Measurements from ENCODE around the gene RBMS3.

The RBMS3 gene

DNA sequence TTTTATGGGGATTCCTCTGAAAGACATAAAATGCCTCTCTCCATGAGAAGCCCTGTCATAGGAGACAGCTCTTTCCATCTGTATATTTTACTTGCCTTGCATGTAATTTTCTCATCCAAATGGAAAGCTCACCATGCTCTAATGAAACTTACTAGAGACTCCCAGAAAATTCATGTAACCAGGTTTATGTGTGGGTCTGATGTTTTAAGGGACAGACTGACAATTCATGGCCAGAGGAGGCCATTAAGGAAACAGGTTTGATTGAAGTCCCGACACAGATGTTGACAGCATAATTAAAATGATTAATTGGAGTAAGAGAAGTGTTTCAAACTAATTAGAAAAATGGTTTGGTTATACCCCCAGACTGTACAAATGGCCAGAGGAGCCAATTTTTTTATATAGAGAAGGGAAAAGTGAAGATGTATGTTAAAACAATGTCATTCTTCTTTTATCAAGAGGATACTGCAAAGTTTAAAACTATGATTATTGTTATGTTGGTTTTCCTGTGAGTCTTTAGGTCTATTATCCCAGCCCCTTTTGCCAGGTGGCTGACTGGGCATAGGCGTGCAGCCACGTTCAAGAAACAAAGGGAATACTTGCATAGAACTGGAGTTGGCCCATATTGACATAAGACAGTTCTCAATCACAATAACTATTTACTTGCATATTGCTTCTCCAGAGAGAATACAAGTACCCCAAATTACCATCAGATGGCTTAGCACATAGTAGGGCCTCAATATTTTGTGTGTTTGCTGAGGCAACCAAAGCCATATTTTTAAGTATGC, 64.8 kb downstream of the RBMS3 start:
- no peak for DNase-seq

DNA sequence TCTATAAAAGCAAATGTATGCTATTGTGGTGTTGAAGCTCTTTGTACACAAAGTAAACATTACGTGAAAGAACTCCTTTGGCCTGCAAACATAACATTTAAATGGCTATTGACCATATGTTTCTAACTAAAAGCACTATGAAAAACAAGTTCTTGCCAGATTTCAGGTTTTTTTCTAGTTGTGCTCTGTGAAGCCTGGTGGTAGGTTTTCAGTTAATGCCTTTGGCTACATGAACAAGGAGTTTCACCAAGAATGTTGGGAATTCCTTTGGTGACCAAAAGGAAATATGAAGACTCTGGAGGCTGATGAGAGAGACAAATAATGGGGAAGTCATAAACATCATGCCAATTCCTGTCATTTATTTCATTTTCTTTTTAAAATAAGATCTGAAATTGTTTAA, 66.0 kb downstream of the RBMS3 start:
- DNase-seq = no peak

DNA sequence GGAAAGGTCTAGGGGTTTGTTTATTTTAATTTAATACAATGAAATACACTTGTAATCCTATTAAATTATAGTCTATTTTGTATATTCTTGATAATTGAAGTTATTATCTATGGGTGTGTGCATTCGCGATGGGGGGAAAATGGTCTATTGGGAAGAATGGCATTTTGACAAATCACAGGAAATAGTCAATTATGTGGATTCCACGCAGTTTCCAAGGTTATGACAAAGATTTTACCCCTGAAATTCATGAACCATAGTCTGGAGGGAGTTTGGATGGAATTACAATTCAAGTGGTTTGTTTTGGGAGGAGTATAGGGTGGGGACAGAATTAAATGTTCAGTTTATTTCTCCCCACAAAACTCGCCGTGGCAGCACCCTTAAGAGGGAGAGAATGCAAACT, 66.5 kb downstream of the RBMS3 start:
- no peak for DNase-seq

DNA sequence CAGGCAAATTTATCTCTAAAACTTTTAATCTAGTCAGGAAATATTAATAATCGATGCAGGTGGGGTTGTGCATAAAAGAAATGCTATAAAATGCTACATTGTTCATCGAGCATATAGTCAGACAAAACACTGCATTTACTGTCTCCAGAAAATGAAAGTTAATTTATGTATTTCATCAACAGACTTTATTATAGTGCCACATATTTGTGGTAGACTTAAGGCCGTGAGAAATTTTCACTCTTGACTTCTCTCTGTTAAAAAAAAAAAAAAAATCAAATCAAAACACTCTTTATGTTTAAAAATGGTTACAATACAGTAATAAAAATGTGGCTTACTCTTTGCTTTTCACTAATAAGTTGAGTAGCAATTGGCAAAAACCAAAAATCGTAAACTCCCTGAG, 67.4 kb downstream of the RBMS3 start:
- no peak for DNase-seq

GRCh38 chr3:29349049-29349448, 68.2 kb downstream of the RBMS3 start:
- DNase-seq = no peak

DNA sequence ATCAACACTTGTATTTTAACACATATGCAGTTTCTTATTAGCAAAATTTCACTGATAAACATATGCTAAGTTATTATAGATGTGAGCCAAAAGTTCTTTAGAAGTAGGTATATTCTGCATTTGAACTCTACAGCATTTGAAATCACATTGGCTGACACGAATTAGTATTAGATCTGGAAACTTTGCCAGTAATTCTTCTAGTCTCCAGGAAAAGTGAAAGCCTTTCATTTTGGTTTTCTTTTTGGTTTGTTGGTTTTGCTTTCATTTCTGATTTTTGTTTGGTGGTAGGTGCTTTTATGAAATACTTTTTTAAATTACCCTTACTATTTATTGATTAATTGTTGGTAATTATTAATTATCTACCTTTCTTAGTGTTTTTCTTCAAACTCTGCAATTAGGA, 72.9 kb downstream of the RBMS3 start:
- no peak for DNase-seq

DNA sequence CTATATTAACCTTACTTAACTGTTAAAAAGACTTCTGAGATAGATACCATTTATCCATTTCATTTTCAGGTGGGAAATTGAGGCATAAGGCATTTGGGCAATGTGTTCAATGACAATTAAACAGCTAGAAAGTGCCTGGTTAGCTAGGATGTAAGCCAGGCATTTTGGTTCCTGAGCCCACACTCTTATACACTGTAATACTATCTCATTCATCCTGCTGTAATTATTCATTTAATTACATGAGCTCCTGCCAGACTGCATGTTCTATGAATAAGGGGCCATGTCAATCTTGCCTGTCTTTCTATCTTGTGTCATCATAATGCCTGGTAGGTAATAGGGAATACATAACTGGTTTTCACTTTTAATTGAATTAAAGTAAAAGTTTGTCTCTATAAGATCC, 74.0 kb downstream of the RBMS3 start:
- DNase-seq = no peak

DNA sequence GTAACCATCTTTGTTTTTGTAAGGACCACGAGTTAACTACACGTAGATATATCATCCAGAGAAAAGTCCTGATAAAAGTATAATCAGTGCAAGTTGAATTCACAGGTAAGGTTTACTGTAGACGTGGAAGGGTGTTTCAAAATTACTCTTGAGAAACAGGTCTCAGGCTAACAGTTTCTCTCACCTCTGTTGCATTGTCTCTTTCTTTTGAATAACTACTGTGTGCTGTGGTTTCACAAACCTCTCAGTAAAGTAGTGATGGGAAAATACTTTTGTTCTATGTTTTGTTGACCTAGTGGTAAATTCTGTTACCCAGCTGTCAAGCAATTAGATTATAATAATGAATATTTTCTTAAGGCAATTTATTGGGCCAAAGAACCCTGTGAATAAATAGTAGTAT, 75.2 kb downstream of the RBMS3 start:
- DNase-seq = no peak

GRCh38 chr3:29360289-29360688, 79.4 kb downstream of the RBMS3 start:
- peak; percentile 6 for DNase-seq

DNA sequence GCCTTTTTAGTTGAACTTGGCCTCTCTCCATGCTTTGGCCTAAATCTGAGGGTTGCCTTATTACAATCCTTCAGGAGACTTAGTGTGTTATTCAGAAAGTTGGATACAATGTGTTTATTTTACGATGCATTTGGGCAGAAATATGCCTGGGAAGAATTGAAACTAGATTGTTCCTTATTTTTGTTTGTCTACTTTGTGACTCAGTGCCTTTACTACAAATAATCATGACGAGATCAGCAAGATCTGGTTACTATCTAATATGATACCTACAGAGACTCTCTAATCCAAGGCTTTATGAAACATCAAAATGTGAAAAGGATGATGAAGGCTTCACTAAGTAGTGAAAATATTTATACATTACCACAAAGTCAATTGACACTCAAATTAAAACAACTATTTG, 82.2 kb downstream of the RBMS3 start:
- DNase-seq = no peak

DNA sequence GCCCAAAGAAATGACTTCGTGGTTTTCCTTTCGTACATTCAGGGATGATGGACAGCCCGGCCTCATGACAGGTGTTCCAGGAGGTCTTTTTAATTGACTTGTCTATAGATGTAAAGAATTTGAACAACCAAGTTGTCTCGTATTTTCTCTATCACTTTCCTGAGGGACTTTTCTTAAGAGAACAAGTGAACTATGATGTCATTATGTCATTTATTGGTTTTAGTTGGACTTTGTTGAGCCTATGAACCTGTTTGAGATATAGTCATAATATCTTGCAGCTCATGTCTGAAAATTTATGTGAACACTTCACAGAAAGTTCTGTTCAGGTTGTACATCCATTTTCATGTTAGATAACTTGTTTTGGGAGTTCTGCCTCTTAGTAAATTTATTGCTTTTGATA, 89.2 kb downstream of the RBMS3 start:
- no peak for DNase-seq

DNA sequence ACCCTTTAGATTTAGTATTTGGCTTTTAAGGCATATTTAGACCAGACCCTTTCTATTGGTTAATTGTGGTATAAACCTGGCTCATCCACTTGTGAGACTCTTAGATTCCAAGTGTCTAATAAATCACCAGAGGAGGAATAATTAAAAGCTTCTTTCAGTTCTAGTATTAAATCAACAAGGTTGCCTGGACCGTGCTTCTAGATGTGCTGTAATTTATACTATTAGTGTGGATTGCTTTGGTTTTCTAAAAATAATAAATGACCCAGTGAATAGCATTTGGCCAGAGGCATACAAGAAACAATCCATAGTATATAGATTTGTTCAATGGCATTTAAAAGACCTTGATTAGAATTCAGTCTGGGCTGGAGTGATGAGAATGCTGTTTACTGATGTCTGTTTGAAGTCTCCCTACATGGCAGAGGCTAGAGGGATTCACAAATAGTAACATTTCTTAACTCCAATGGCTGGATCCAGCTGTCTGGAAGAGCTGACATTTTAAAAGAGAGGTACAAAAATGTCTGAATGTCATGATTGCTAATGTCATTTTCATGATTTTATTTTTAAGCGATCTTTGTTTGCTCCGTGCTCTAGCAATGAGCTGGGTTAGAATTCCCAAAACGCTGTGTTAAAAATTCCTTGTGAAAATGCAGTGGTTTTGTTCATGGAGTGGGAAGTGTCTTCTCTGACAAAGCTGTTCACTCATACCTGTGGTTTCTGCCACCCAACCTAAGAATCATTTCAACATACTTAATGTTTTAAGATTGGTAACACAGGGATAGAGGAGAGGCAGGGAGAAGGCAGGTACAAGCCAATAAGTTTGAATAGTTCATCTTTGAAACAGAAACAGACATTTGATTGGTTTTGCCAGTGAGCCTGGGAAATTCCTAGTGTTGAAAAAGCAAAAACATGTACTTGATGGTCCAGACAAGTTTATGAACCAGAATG, 89.9 kb downstream of the RBMS3 start:
- no peak for DNase-seq

DNA sequence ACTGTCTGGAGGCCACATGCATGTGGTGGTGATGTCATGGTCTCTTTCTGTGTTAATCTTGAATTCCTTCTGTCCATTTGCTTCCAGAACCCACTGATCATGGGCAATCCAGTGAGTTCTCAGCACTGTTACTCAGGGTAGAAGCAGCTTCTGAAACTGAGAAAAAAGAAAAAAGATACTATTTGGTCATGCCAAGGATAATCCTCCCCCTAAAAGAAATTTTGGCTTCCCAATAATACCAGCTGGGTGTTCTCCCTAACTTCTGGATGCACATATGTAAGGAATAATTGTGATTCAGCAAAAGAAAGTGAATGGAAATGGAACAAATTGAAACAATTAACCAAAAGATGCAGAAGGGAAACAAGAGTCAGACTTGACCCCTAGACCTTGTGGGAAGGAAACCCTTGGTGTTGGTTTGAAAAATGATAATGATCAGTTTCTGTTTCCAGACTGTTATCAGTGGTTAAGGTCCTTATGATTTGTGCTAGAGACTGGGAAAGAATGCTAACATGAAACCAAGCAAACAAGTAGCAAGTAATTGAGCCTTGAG, 92.3 kb downstream of the RBMS3 start:
- no peak for DNase-seq

DNA sequence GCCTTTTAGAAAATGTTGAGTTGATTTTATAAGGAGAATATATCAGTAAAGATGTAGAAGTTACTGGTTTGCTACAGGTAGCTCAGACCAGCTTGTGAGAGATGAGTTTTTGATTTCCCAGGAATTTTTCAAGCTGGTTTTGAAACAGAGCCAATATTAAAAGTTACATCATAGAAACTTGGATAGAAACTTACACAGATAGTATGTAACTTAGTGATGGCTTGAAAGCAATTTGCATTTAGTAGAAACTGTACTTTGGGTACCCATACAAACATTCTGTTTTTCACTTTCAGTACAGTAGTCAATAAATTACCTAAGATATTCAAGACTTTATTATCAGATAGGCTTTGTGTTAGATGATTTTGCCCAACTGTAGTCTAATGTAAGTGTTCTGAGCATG, 93.4 kb downstream of the RBMS3 start:
- no peak for DNase-seq

GRCh38 chr3:29379097-29379496, 98.2 kb downstream of the RBMS3 start:
- DNase-seq = no peak

- no peak for DNase-seq
Measured at GRCh38 chr3:29381595-29381994, 100.7 kb downstream of the RBMS3 start.

DNA sequence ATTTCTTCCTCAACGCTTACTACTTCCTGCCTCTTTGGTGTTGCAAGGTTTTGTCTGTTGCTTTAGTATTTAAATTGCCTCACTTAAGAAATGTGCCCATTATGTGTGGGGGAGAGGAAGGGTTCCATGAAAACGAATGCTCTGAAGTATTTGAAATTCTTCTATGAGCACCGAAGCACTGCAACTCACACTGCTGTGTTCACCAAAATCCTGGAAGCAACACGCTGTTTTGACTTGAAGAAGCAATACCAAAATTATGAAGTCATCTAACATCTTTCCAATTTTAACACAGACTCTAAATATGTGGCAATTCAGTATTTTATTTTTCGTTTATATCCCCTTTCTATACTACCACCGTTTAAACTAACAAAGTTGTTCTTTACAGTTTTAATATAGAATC, 101.5 kb downstream of the RBMS3 start:
- DNase-seq = no peak

- no peak for DNase-seq
Measured at GRCh38 chr3:29382845-29383244, 102.0 kb downstream of the RBMS3 start.

DNA sequence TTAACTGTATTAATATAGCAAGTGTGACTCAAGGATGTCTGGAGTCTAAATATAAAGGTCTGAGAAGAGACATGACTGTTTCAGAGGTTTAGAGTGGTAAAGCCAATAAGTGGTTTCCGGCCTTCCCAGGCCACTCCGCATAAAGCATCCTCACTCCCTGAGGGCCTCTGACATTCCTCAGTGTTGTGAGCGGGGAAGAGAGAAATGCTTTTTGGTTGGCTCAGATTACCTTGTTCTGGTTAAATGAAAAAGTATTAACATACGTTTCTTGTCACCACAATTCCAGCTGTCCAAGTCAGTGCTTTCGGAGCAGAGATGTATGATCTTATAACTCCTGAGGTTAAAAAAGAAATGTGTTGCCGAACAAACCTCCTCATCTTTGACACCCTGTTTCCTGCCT, 103.8 kb downstream of the RBMS3 start:
- no peak for DNase-seq

- no peak for DNase-seq
Measured at GRCh38 chr3:29385046-29385830, 104.4 kb downstream of the RBMS3 start.

- DNase-seq = no peak
Measured at GRCh38 chr3:29389362-29389761, 108.5 kb downstream of the RBMS3 start.

DNA sequence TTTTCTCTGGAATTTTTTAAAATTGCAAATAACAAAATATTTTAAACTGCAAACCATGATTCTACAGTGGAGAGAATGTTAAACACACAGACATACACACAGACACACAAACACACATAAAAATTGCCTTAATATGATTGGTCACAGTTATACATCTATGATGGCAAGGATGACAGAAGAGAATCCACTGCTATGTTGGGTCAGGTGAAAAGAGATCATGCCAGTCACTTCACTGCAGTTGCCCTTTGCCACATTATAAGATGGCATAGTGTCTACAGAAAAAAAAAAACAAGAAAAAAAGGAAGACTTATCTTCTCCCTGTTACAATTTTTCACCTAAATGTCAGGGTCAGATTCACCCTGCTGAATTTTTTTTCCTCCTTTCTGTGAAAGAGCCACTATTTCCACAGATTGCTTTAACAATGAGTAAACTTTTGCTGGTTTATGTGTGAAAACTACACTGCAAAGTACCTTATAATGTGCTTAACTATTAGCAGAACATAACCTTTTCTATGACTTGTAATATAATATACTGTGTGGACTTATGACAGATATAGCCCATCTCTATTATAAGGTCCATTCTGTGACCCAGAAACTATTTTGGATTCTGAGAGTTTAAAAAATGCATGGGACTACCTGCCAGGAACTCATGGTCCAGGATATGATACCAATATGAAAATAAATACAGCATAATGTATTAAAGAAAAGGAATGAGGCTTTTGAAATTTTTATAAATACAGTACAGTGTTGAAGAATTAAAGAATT, 111.9 kb downstream of the RBMS3 start:
- DNase-seq = no peak

All from SIG-M5 (cell line).